ENCODE data around the gene USP8.
"Not testable (repeated sequence)": the region's sequence is repeated elsewhere in the genome, so short reads cannot be mapped to it uniquely, and the experiment has no call there.

USP8 gene

DNA sequence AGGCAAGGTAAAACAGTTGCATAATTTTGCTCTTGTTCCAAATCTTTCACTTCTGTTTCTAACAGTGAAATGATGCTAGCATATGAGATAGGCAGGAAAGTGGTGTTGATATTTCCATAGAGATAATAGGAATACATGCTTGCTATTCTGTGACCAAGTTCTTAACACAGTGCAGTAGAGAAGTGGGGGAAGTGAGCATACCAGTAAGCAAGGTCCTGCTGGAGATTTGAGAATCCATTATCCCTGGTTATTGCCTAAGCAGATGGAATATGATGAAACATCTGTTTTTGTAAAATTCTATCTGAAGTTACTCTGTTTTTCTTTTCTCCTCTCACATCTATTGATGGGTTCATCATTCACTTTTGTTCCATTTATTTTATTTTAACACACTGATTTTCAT, 28.7 kb downstream of the USP8 start:
- no peak for DNase-seq

GRCh38 chr15:50458348-50459112, 34.3 kb downstream of the USP8 start:
- DNase-seq, result no peak

DNA sequence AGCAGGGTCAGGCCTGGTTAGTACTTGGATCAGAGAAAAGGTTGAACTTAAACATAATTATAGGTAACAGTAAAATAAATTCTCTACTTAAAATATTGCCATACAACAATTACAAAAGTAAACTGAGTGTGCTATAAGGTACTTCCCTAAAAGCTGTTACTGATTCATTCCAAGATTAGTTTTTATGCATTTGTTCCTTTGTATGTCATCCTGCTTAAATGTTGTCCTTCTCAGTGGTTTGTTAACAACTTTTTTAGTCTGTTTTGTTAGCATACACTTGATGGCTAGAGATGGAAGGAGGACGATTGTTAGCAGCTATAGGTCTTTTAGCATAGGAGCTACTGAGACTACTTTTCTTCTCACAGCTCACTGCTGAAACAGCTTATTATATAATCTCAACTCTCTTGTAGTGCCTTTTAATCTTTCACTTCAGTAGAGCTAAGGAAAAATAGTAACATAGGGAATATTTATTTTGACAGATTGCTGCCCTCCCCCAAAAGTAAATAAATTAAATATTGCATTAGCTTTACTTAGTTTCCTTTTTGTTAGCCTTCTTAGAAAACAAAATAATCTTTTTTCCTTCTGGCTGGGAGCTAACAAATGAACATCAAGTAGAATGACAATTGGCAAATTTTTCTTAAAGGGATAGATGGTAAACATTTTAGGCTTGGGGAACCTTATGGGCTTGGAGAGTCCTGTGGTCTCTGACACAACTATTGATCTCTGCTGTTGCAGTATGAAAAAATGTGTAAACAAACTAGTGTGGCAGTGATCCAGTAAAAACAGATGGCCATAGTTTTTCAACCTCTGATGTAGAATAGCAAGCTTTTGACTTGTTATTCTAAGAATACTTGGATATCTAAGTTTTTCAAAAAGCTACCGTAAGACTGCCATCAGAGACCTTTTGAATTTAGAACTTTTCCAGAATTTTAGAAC, 39.5 kb downstream of the USP8 start:
- DNase-seq, result no peak

- DNase-seq, result no peak
Observed at GRCh38 chr15:50471072-50471471, 46.9 kb downstream of the USP8 start.

DNA sequence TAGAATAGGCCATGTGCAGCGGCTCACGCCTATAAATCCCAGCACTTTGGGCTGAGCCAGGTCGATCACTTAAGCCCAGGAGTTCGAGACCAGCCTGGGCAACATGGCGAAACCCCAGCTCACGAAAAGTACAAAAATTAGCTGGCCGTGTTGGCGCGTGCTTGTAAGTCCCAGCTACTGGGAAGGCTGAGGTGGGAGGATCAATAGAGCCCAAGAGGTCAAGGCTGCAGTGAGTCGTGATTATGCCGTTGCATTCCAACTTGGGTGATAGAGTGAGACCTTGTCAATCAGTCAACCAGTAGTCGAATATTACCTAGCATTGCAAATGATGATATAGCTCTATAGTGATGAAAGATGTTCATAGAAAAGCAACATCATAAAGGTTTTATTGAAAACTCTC, 51.9 kb downstream of the USP8 start:
- no peak for DNase-seq

- no peak for DNase-seq
Observed at GRCh38 chr15:50484781-50485180, 60.6 kb downstream of the USP8 start.

- no peak for DNase-seq
Observed at GRCh38 chr15:50485389-50485788, 61.2 kb downstream of the USP8 start.

GRCh38 chr15:50487287-50487686, 63.1 kb downstream of the USP8 start:
- DNase-seq, result no peak

- no peak for DNase-seq
Observed at GRCh38 chr15:50493625-50494024, 69.4 kb downstream of the USP8 start.

DNA sequence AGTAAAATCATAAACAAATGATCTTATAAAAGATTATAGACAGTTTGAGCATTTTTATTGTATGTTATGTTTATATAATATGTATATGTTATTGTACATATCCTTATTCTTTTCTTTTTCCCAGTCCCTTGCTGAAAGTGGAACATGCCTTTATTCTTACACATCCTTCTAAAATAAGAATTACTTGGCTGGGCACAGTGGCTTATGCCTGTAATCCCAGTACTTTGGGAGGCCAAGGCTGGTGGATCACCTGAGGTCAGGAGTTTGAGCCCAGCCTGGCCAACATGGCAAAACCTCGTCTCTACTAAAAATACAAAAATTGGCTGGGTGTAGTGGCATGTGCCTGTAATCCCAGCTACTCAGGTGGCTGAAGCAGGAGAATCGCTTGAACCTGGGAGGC, 70.3 kb downstream of the USP8 start:
- not testable (repeated sequence) for DNase-seq

- no peak for DNase-seq
Observed at GRCh38 chr15:50496692-50497091, 72.5 kb downstream of the USP8 start.

GRCh38 chr15:50500352-50500751, 76.1 kb downstream of the USP8 start:
- DNase-seq, result no peak

DNA sequence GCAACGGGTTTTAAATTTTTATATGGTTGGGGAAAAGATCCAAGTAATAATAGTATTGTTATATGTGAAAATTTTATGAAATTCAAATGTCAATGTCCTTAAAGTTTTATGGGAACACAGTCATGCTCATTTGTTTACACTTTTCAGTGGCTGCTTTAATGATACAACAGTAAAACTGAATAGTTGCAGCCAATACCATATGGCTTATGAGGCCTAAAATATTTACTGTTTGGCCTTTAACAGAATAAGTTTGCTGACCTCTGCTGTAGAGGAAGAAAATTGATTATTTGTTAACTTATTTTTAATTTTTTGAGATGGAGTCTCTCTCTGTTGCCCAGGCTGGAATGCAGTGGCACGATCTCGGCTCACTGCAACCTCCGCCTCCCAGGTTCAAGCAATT, 77.6 kb downstream of the USP8 start:
- no peak for DNase-seq

GRCh38 chr15:50503144-50503543, 78.9 kb downstream of the USP8 start:
- no peak for DNase-seq

DNA sequence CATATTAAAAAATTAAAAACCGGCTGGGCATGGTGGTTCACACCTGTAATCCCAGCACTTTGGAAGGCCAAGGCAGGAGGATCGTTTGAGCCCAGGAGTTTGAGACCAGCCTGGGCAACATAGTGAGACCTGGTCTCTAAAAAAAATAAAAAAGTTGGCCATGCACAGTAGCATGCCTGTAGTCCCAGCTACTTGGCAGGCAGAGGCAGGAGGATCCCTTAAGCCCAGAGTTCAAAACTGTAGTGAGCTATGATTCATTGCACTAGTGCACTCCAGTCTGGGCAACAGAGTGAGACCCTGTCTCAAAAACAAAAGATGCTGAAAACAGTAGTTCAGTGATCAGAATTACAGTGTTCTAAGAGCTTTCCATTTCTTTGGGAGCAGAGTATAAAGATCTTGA, 81.5 kb downstream of the USP8 start:
- DNase-seq, result not testable (repeated sequence)

DNA sequence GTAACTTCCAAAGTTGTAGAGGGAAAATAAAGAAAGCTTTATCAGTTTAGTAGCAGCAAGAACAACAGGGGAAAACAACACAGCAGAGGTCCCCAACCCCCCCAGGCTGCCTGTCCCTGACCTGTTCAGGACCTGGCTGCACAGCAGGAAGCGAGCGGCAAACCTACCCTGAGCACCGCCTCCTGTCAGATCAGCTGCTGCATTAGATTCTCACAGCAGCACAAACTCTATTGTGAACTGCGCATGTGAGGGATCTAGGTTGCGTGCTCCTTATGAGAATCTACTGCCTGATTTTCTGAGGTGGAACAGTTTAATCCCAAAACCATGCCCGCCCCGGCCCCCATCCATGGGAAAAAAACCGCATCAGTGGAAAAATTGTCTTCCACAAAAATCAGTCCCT, 81.9 kb downstream of the USP8 start:
- DNase-seq, result no peak

DNA sequence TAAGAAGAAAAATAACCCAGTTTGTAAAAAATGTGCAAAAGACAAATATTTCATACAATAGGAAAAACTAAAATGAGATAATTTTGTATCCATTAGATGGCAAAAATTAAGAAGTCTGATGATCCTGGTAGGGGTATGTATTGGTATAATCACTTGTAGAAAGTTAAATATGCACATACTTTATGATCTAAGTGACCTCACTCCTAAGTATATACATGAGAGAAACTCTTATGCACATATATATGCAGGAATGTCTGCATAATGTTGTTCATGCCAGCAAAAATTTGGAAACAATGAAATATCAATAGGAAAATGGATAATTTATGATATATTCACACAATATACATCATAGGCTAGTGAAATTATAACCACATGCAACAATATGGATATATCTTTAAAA, 88.8 kb downstream of the USP8 start:
- DNase-seq, result no peak

DNA sequence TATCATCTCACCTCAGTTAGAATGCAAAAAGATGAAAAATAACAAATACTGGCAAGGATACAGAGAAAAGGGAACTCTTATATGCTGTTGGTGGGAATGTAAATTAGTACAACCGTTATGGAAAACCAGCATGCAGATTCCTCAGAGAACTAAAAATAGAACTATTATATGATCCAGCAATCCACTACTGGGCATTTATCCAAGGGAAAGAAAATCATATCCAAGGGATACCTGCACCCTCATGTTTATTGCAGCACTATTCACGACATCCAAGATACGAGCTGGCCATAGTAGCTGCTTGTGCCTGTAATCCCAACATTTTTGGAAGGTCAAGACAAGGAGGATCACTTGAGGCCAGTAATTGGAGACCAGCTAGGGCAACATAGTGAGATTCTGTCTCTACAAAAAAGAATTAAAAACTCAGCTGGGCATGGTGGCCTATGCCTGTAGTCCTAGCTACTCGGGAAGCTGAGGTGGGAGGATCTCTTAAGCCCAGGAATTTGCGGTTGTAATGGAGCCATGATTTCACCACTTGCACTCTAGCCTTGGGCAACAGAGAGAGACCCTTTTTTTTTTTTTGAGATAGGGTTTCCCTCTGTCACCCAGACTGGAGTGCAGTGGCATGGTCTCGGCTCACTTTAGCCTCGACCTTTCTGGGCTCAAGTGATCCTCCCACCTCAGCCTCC, 95.7 kb downstream of the USP8 start:
- no peak for DNase-seq

DNA sequence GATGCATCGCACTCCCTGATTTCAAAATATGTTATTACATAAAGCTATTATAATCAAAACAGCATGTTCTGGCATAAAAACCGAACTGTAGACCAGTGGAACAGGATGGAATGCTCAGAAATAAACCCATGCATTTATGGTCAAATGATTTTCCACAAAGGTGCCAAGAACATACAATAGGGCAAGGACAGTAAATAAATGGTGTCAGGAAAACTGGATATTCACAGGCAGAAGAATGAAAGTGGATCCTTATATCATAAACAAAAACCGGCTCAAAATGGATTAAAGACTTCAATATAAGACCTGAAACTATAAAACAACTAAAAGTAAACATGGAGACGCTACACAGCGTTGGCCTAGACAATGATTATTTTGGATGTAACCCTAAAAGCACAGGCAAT, 99.6 kb downstream of the USP8 start:
- DNase-seq, result no peak

GRCh38 chr15:50531163-50531562, 107.0 kb downstream of the USP8 start:
- DNase-seq, result no peak

DNA sequence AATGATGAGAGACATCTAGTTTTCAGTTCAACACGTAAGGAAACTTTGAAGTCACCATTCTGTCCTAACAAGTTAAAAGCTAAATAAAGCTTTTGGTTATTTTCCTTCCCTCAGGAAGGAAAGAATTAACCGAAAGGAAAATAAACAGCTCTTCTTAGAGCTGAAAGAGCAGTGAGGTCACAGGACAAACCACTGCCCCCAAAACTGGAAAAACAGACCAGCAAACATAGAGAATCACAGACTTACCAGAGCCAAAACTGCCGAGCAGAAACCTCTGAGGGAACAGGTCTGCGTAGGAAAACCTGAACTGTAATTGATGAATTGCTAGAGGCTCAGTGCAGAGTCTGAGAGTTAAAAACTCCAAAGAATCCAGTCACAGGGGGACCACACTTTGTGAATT, 107.6 kb downstream of the USP8 start:
- no peak for DNase-seq

- DNase-seq, result no peak
Observed at GRCh38 chr15:50542887-50543210, 118.6 kb downstream of the USP8 start.

GRCh38 chr15:50543556-50543955, 119.4 kb downstream of the USP8 start:
- DNase-seq, result no peak

GRCh38 chr15:50544368-50544767, 120.2 kb downstream of the USP8 start:
- DNase-seq, result no peak

Measured in NCI-H1930 (cell line).